Esophagus squamous epithelium (tissue), 4 donors: ENCODE measurements around the gene TIGAR.

ENCODE experiments used
- CTCF ChIP-seq, 6 experiments: fragments of 450-650 bp in 4 of 6; fragments of 200-600 bp in 2 of 6; sonication (generic) in 2 of 6; IDR thresholded peaks; one replicate each; pipeline ENCODE4 v1.5.1; 2016 to 2019; ENCODE audit warnings: antibody characterized with exemption in 6 of 6, mild to moderate bottlenecking in 4 of 6, moderate library complexity in 4 of 6
- POLR2A ChIP-seq, 4 donors: fragments of 450-650 bp; IDR thresholded peaks; one replicate each; pipeline ENCODE4 v1.6.1; 2017; ENCODE audit warnings: antibody characterized with exemption in 4 of 4, mild to moderate bottlenecking in 4 of 4, moderate library complexity in 3 of 4

GRCh38 chr12:4287325-4288211 lies 33.4 kb upstream of the TIGAR start:
- TF ChIP-seq CTCF (IDR thresholded peaks at IDR 0.05), result no peak
- TF ChIP-seq POLR2A (IDR thresholded peaks at IDR 0.05), result no peak
